ENCODE data around the gene IPCEF1. TPM values are rescaled to one million over a fixed set of nuclear protein-coding genes. Genes with fewer than 3 reads are reported as not detected.

The IPCEF1 gene
- total RNA-seq, 2 experiments from 2014 or later: 23.6 to 24.3 TPM

GRCh38 chr6:154353626-154354025 is 3.0 kb downstream of the IPCEF1 start:
- no peak overlapping the region for H3K27ac Mint-ChIP-seq
- peaks cover 50% of the 10 kb centered on the region for H3K4me1 Mint-ChIP-seq (ENCODE audit: low read depth)
- POLR2A ChIA-PET: no interaction called here
- peaks cover 9% of the 10 kb centered on the region for H3K27me3 Mint-ChIP-seq
- intact Hi-C loops (cut with micrococcal nuclease): loop anchor here (5.0 kb wide), 2 partner anchors 111 to 254 kb away; no protein-coding TSS in a partner anchor
- no peak overlapping the region for H3K4me3 Mint-ChIP-seq
- ATAC-seq (no peak), DNase-seq (no peak)
- CTCF ChIA-PET: interaction anchor here (2.8 kb wide), 1 partner anchor 76 kb away, joined by 15 read pairs; no protein-coding TSS in a partner anchor
- no peaks in the 10 kb centered on the region for H3K36me3 Mint-ChIP-seq (ENCODE audit: low read depth)
- H3K9me3 Mint-ChIP-seq: peaks cover 5% of the 10 kb centered on the region
- TF ChIP-seq CTCF (IDR thresholded peaks at IDR 0.05): no peak

- DNase-seq: peak; percentile 82
- H3K27ac Mint-ChIP-seq: no peak overlapping the region
- ATAC-seq: peak; percentile 84
- TF ChIP-seq CTCF (IDR thresholded peaks at IDR 0.05): no peak
- peaks cover 8% of the 10 kb centered on the region for H3K27me3 Mint-ChIP-seq
- H3K4me1 Mint-ChIP-seq (ENCODE audit: low read depth): peaks cover 50% of the 10 kb centered on the region
- H3K9me3 Mint-ChIP-seq: peaks cover 5% of the 10 kb centered on the region
- H3K4me3 Mint-ChIP-seq: no peak overlapping the region
- POLR2A ChIA-PET: no interaction called here
- H3K36me3 Mint-ChIP-seq (ENCODE audit: low read depth): no peaks in the 10 kb centered on the region
- intact Hi-C loops (cut with micrococcal nuclease): loop anchor here (5.0 kb wide), 2 partner anchors 111 to 254 kb away; no protein-coding TSS in a partner anchor
- CTCF ChIA-PET: interaction anchor here (1.6 kb wide), 1 partner anchor 31 kb away, joined by 3 read pairs; no protein-coding TSS in a partner anchor
These were observed 3.6 kb downstream of the IPCEF1 start for GRCh38 chr6:154352898-154353585.

GRCh38 chr6:154350293-154350692 is 6.3 kb downstream of the IPCEF1 start:
- intact Hi-C loops (cut with micrococcal nuclease): loop anchor here (5.0 kb wide), 2 partner anchors 108 to 257 kb away; no protein-coding TSS in a partner anchor
- ATAC-seq (no peak), DNase-seq (no peak)
- ChIA-PET POLR2A (no interaction called here), CTCF (interaction anchor here (0.8 kb wide), 1 partner anchor 33 kb away, joined by 3 read pairs; no protein-coding TSS in a partner anchor)
- Mint-ChIP-seq H3K4me3 (no peak overlapping the region), H3K27me3 (peaks cover 6% of the 10 kb centered on the region), H3K4me1 (ENCODE audit: low read depth) (peaks cover 35% of the 10 kb centered on the region), H3K36me3 (ENCODE audit: low read depth) (peaks cover 2% of the 10 kb centered on the region), H3K27ac (no peak overlapping the region), H3K9me3 (peaks cover 12% of the 10 kb centered on the region)
- TF ChIP-seq CTCF (IDR thresholded peaks at IDR 0.05): no peak

- Mint-ChIP-seq H3K27me3 (peaks cover 6% of the 10 kb centered on the region), H3K27ac (no peak overlapping the region), H3K36me3 (ENCODE audit: low read depth) (peaks cover 2% of the 10 kb centered on the region), H3K4me3 (no peak overlapping the region), H3K9me3 (peaks cover 7% of the 10 kb centered on the region), H3K4me1 (ENCODE audit: low read depth) (peaks cover 14% of the 10 kb centered on the region)
- intact Hi-C loops (cut with micrococcal nuclease): no loop called here
- DNase-seq (no peak), ATAC-seq (no peak)
- POLR2A ChIA-PET: no interaction called here
- TF ChIP-seq CTCF (IDR thresholded peaks at IDR 0.05): no peak
- CTCF ChIA-PET: interaction anchor here (1.3 kb wide), 1 partner anchor 22 kb away, joined by 4 read pairs; no protein-coding TSS in a partner anchor
These were observed 8.6 kb downstream of the IPCEF1 start for GRCh38 chr6:154347981-154348380.

GRCh38 chr6:154345811-154346210 is 10.8 kb downstream of the IPCEF1 start:
- no peak for TF ChIP-seq CTCF (IDR thresholded peaks at IDR 0.05)
- Mint-ChIP-seq H3K27me3 (peaks cover 1% of the 10 kb centered on the region), H3K4me1 (ENCODE audit: low read depth) (peaks cover 2% of the 10 kb centered on the region), H3K9me3 (peaks cover 7% of the 10 kb centered on the region), H3K4me3 (no peak overlapping the region), H3K36me3 (ENCODE audit: low read depth) (peaks cover 2% of the 10 kb centered on the region), H3K27ac (no peak overlapping the region)
- DNase-seq (no peak), ATAC-seq (no peak)
- intact Hi-C loops (cut with micrococcal nuclease): no loop called here
- ChIA-PET POLR2A (no interaction called here), CTCF (interaction anchor here (0.6 kb wide), 1 partner anchor 391 kb away, joined by 3 read pairs; no protein-coding TSS in a partner anchor)

Measured in activated CD8-positive, alpha-beta T cell treated with anti-CD3 and anti-CD28 coated beads for 36 hours (primary cell).